ENCODE data around the gene NAP1L4.

DNA sequence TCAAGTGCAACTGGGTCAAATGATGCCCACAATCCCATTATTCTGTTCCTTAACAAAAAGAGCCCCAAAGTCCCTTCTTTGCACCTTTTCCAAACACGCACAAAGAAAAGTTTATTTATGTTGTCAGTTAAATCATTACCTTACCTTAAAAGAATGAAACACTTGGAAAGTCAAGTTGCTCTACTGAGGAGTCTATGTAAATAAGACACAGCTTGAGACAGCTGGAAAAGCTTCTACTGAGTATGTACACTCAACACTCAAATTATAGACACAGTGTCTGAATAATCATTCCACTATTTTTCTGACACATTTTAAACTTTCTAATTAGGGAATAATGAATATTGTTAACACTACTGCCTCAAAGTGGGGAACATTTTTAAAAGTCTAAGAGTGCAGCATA lies 41.3 kb downstream of the NAP1L4 start:
- TF ChIP-seq, protein P1, sequence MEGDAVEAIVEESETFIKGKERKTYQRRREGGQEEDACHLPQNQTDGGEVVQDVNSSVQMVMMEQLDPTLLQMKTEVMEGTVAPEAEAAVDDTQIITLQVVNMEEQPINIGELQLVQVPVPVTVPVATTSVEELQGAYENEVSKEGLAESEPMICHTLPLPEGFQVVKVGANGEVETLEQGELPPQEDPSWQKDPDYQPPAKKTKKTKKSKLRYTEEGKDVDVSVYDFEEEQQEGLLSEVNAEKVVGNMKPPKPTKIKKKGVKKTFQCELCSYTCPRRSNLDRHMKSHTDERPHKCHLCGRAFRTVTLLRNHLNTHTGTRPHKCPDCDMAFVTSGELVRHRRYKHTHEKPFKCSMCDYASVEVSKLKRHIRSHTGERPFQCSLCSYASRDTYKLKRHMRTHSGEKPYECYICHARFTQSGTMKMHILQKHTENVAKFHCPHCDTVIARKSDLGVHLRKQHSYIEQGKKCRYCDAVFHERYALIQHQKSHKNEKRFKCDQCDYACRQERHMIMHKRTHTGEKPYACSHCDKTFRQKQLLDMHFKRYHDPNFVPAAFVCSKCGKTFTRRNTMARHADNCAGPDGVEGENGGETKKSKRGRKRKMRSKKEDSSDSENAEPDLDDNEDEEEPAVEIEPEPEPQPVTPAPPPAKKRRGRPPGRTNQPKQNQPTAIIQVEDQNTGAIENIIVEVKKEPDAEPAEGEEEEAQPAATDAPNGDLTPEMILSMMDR (IDR thresholded peaks at IDR 0.05) = no peak
- TF ChIP-seq EP300 (IDR thresholded peaks at IDR 0.05) = no peak
